ENCODE results near the gene PLD3. TPM values are rescaled to one million over a fixed set of nuclear protein-coding genes. Genes with fewer than 3 reads are reported as not detected.

PLD3 gene
- 110 and 113 TPM in 2 replicates for total RNA-seq (2014; rRNA removed; shearing (Covaris generic))
- polyA plus RNA-seq (2014; cell fraction: nucleus; rRNA removed), result 109 and 942 TPM in 2 replicates

GRCh38 chr19:40348125-40348913 is at the start of gene PLD3, which contains the start of gene C19orf47:
TSS of gene PLD3 (plus strand) at chr19:40348695. CDS start at chr19:40366484, 17,789 bp downstream.
TSS of gene C19orf47 (minus strand) at chr19:40348397. CDS start at chr19:40341857, 6,540 bp downstream.
- peak; percentile 96 for DNase-seq (ENCODE audit: extremely low read depth, low read depth)

- no peak for DNase-seq (ENCODE audit: extremely low read depth, low read depth)
Observed at GRCh38 chr19:40300668-40301067, 47.8 kb upstream of the PLD3 start.

GRCh38 chr19:40302224-40303011 is 46.1 kb upstream of the PLD3 start:
- no peak for DNase-seq (ENCODE audit: extremely low read depth, low read depth)

DNA sequence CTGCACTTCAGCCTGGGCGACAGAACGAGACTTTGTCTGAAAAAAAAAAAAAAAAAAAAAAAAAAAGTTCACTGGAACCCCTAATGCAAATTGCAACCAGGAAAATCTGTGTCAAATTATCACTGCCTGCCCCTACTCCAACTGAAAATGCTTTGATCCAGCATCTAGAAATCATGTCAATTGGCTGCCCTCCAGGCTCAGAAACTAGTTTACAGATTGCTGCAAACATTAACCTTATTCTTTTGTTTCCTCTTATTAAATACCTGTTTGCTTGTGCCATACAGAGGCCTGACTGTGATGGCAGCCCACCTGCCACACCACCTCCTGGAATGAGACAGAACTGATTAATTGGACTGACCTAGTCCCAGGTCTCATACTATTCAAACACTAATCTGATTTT is 44.7 kb upstream of the PLD3 start:
- DNase-seq (ENCODE audit: extremely low read depth, low read depth), result no peak

GRCh38 chr19:40304306-40304705 is 44.2 kb upstream of the PLD3 start:
- DNase-seq (ENCODE audit: extremely low read depth, low read depth), result no peak

DNA sequence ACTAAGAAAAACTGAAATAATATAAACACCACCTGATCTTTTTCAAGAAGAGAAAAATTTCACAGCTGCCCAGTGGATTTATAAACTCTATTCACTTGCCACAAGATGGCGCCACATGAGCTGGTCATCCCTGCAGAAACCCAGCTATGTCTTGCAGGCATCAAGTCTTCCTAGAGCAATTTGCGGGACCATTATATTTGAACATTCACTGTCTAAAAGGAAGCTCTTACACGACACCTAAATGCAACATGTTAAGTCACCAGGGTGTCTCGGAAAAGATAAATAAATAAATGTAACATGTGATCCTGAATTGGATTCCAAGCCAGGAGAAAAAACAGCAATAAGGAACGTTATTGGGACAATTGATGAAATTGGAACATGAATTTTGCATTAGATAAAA is 43.1 kb upstream of the PLD3 start:
- DNase-seq (ENCODE audit: extremely low read depth, low read depth), result peak; percentile 76

- DNase-seq (ENCODE audit: extremely low read depth, low read depth), result no peak
Observed at GRCh38 chr19:40309666-40310065, 38.8 kb upstream of the PLD3 start.

- no peak for DNase-seq (ENCODE audit: extremely low read depth, low read depth)
Observed at GRCh38 chr19:40312533-40312932, 36.0 kb upstream of the PLD3 start.

- DNase-seq (ENCODE audit: extremely low read depth, low read depth), result no peak
Observed at GRCh38 chr19:40313229-40313983, 35.1 kb upstream of the PLD3 start.

DNA sequence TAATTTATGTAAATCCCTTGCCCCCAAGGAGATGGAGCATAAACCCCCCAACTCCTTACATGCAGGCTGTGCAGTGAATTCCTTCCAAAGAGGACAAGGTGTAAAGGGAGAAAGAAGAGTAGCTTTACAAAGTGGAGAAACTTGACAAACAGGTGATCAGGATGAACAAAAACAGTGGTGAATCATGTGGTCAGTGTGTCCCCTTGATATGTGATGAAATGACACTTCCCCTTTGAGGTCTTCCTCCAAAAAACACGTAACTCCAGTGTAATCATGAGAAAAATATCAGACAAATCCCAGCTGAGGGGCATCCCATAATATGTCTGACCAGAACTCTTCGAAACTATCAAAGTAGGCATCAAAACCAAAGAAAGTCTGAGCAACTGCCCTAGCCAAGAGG is 33.8 kb upstream of the PLD3 start:
- no peak for DNase-seq (ENCODE audit: extremely low read depth, low read depth)

DNA sequence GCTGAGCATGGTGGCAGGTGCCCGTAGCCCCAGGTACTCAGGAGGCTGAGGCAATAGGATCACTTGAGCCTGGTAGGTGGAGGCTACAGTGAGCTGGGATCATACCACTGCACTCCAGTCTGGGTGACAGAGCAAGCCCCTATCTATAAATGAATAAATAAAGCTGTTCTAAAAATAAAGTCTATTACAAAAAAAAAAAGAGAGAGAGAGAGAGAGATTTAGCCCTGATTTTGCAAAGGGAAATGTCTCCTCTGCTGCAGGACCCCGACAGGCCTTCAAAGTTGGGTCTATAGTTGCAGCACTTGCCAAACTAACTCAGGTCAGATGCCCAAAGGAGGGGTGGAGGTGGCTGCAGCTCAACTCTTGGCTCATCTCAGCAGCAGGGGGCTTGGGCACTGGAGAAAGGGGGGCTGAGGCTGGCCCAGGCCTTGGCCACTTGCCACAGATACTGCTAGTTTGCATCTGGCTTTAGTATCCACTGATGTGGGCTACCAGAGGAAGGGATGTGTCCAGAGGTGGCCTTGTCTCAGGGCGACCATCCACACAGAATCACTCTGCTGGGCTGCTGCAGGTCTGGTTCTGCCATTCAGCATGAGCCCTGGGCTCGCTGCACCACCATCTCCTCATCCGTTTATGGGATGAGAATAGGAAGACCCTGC is 32.6 kb upstream of the PLD3 start:
- no peak for DNase-seq (ENCODE audit: extremely low read depth, low read depth)

DNA sequence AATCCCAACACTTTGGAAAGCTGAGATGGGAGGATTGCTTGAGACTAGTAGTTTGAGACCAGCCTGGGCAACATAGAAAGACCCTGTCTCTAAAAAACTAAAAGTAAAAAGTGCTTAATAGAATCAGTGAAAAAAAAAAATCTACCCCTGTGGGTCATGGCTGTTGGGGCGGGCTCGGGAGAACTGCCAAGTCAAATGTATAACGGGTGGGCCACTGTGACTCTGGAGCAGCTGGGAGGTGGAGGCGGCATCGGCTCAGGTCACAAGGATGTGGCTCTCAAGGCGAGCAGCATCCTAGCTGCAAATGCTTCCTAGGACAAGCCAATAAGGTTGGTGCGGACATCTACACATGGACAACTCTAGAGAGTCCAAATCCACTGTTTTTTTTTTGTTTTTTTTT is 31.2 kb upstream of the PLD3 start:
- DNase-seq (ENCODE audit: extremely low read depth, low read depth), result no peak

DNA sequence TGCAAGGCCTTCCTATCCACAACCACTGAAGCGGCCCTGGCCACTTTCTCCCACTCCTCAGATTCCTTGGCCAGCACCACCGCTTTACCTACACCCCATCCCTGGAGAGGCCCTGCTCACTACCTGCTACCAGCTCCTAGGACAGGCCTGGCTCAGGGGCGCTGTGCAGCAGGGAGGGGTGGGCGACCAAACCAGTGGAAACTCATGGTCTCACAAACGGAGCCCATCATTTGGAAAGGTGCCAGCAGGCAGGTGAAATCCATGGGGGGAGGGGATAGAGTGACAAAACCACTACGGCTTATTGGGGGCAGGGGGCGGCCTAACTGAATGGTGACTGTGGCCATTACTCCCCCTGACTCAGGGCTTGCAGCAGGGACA is 27.9 kb upstream of the PLD3 start:
- no peak for DNase-seq (ENCODE audit: extremely low read depth, low read depth)

DNA sequence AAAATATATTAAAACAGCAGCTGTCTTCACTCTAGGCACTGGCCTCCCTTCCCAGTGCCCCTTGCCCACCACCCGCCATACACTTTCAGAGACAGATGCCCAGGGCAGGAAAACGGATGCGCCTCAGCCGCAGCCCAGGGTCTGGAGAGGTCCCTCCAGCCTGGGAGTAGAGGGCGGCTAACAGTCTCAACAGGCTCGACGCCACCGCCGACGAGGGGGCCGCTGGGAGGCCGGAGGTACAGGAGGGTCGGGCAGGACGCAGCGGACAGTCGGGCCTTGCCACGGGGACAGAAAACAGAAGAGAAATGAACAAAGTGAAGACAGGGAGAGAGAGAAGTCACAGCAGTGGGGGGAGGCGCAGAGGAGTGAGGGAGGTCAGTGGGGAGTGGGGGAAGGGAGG is 27.4 kb upstream of the PLD3 start:
- no peak for DNase-seq (ENCODE audit: extremely low read depth, low read depth)

- DNase-seq (ENCODE audit: extremely low read depth, low read depth), result no peak
Observed at GRCh38 chr19:40321566-40322270, 26.8 kb upstream of the PLD3 start.

DNA sequence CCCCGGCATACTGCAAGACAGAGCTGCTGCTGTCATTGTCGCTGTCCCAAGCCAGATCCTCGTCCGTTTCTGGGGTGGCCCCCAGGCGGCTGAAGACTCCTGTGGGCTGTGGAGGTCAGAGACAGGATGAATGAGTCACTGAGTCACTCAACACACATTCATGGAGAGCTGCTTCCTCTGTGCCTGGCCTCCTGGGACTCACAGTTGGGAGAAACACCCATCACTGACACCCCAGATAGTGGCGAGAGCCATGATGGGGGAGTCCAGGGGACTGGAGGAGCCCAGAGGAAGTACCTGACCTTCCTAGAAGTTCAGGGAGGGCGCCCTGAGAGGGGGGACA is 26.3 kb upstream of the PLD3 start:
- DNase-seq (ENCODE audit: extremely low read depth, low read depth), result no peak

DNA sequence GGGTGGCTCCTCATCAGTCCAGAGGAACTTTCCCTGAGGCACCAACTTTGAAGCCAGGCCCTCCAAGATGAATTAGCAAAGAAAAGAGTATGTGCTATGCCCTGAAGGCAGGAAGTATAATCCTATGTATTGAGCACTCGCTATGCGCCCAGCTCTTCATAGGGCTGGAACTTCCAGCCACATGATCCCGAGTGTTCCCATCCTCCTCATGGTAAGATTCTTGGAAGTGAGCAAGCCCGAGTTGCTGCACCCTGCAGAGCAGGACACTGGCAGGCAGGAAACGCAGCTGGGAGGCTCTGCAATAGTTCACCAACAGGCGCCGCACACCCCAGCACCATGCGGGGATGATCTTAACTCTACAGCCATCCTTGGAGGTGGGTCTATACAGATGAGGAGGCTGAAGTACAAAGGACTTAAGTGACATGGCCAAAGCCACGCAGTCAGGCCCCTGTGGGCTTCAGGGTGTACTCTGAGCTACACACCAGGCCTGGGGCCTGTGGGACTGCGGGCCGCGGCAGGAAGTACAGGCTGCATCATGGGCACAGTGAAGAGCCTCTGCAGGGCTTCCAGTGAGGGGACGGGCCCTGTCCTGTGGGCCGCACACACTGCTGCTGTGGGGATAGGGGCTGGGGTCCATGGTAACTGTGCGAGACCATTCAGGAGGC is 25.4 kb upstream of the PLD3 start:
- DNase-seq (ENCODE audit: extremely low read depth, low read depth), result no peak

DNA sequence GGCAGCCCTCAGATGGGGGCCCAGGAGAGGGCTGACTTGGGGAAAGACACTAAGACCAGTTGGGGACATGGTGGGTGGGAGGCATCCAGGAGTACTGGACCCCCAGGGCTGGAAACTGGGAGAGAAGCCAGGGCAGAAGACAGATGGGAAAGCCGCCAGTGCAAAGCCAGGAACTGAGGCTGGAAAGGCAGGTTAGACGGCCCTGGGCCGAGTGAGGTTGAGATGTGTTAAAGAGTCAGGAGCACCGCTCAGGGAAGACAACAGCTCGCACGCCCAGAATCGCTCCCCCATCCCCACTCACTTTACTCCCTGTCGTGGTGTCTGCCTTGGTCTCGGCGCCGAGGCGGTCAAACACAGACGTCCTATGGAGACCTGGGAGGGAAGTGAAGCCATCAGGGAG is 24.8 kb upstream of the PLD3 start:
- no peak for DNase-seq (ENCODE audit: extremely low read depth, low read depth)

DNA sequence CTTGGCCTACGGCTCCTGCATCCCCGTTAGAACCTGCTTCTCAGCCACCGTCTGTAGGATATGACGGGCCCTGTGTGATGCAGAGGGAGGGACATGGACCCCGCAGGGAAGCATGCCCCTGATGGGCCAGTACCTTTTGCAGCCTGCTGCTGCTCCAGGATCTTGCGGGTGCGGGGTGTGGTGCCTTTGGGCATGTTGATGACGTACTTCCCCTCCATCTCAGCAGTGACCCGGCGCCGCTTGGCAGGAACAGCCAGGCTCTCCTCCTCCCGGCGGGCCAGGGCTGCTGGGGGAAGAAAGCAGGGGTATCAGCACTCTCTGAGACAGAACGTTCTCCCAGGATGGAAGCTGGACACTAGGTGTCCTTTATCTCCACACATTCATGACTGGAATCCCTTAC is 22.3 kb upstream of the PLD3 start:
- DNase-seq (ENCODE audit: extremely low read depth, low read depth), result no peak

- DNase-seq (ENCODE audit: extremely low read depth, low read depth), result no peak
Observed at GRCh38 chr19:40331052-40331451, 17.4 kb upstream of the PLD3 start.
